Stimulated activated CD4-positive, alpha-beta T cell treated with anti-CD3 and anti-CD28 coated beads, Interleukin-4, amount 100 ng/mL, for 48 hours (primary cell): ENCODE measurements around the gene SRP19.
A peak's percentile ranks its signal among the peaks of the same experiment; 100 is the strongest.
"Not testable (repeated sequence)": the region's sequence is repeated elsewhere in the genome, so short reads cannot be mapped to it uniquely, and the experiment has no call there.

ENCODE experiments used
- DNase-seq, 2 donors: peaks; one replicate each; pipeline ENCODE4 v3.0.0-alpha.2; 2020; ENCODE audit warnings: low read depth in 2 of 2

SRP19 gene

DNA sequence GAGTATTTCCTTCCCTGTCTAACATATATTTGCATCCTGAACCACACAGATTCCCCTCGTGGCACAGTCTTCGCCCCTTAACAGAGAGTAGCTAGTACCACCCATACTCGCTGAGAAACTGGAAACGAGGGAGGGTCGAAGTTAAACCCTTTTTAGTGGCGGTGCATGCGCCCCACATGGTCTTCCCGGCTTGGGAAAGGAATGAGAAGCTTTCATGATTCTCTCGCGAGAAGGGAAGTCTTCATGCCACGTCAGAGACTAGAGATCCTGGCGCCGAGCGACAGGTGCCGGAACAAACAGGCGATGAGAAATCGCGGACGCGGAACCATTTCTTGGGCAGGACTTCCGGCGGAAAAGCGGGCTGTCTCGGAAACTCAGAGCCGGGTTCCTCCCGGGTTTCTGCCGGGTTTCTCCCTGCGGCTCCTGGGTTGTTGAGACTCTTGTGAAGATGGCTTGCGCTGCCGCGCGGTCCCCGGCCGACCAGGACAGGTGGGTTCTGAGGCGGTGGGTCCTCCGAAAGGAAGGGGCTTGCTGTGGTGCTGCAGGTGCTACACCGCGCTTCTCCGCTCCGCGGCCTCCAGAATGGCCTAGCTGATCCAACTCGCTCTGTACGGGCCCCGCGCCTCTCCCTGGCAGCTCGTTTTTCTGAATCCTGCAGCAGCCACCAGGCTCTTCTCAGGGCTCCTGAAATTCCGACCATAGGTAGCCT is at the start of gene SRP19:
SRP19 (plus strand) TSS at position 359 of the 709 bp plus-strand sequence; CDS start at position 449, 90 bp downstream.
- peak; percentile 82 to 87 for DNase-seq

DNA sequence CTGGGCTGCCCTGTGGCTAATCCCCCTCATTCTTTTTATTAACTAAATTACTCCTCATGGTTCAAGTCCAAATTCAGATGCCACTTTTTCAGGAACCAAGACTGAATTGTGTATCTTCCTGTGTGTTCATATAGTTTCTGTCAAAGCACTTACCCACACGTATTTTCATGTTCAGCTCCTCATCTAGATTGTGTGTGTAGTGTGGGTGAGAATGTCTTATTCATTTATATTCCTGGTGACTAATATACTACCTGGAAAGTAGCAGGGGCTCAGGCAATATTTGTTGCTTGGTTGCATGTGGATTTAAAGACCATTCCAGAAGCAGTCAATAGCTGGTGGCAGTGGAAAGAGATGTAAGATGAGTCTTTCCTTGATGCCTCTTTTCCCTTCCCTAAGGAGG is 48.5 kb upstream of the SRP19 start:
- DNase-seq, result no peak

DNA sequence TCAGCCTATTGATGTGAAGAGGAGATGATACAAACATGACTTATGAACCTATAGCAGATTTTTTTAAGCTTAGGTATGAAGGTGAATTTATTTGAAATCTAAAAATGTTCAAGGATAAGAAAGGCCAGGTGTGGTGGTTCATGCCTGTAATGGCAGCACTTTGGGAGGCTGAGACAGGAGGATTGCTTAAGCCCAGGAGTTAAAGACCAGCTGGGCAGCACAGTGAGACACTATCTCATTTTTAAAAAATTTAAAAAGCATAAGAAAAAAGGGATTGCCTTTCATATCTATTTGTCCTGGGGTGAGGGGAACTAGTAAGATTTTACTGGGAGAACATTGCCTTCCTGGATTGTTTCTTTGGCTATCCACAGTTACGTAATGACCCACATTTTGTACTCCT is 40.8 kb upstream of the SRP19 start:
- no peak for DNase-seq

- no peak for DNase-seq
Measured at GRCh38 chr5:112822456-112822855, 38.6 kb upstream of the SRP19 start.

- no peak for DNase-seq
Measured at GRCh38 chr5:112823181-112823580, 37.9 kb upstream of the SRP19 start.

DNA sequence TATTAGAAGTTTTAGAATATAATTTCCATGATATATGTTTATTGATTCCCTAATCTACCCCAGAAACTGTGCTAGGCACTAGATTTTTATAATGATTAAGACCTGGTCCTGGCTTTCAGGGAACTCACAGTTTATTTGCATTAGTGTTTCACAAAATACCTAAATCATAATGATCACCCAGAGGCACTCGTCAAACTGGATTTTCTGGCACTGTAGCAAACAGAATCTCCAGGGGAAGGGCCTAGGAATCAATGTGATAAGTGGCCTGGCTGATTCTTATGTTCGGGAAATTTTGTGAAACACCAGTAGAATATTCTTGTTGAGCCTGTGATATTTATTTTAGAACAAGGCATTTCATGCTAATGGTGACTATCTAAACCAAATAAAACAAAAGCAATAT is 37.4 kb upstream of the SRP19 start:
- no peak for DNase-seq

- no peak for DNase-seq
Measured at GRCh38 chr5:112824197-112824596, 36.9 kb upstream of the SRP19 start.

DNA sequence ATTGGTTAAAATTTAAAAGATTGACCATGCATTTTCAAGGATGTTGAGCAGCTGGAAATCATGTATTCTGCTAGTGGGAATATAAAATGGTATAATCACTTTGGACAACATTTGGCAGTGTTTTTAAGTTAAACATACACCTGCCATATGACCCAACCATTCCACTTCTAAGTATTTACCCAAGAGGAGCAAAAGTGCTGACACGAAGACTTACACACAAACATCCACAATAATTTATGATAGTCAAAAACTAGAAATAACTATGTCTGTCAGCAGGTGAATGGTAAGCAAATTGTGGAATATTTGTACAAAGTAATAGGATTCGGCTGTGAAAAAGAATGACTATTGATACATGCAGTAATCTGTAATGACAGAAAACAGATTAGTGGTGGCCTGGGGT is 30.7 kb upstream of the SRP19 start:
- DNase-seq, result no peak

- no peak for DNase-seq
Measured at GRCh38 chr5:112833971-112834370, 27.1 kb upstream of the SRP19 start.

DNA sequence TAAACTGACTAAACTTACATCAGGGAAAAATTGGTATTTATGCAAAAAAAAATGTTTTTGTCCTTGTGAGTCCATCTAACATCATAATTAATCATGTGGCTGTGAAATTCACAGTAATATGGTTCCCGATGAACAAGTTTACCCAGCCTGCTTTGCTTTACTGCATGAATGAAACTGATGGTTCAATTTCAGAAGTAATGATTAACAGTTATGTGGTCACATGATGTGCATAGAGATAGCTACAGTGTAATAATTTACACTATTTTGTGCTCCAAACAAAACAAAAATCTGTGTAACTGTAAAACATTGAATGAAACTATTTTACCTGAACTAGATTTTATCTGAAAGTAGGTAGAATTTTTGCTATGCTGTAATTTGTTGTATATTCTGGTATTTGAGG is 16.6 kb upstream of the SRP19 start:
- no peak for DNase-seq

DNA sequence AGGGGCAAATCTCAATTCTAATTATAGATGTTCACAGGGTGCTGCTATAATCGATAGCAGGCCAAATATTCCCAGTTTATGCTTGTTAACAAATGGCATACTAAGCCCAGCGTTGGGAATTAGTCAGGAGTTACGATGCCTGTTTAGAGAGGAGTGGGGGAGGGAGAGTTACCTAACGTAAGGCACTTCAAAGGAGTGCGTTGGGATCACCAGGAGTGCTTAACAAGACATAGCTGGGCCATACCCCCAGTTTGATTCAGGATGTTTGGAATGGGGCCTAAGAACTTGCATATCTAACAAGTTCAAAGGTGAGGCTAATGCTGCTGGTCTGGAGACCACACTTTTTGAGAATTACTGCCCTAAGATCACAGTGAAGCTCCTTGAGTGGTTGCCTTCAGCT is 14.5 kb upstream of the SRP19 start:
- no peak for DNase-seq

- no peak for DNase-seq
Measured at GRCh38 chr5:112847306-112847705, 13.8 kb upstream of the SRP19 start.

DNA sequence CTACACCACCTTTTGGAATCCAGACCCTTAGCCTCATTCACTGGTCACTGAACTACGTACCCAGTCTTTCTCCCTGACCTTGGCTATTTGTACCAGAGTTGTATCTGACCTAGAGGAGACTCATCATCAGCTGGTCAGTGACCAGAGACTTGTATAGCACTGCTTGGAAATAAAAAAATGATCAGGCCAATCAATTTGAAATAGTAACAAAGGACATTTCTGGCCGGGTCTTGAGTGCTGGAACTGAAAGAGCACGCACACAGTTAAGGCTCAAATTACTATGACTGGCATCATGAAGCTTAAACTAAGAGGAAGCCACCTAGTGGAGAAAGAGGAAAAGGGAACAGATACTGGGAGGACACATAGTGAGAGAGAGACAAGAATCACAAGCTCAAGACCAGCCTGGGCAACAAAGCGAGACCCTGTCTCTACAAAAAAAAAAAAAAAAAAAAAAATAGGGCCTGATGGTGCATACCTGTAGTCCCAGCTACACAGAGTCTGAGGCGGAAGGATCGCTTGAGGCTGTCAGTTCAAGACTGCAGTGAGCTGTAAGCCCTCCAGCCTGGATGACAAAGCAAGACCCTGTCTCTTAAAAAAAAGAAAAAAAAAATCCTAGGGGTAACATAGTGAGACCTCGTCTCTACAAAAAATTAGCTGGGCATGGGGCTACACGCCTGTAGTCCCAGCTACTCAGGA is 12.8 kb upstream of the SRP19 start:
- DNase-seq, result no peak

- no peak for DNase-seq
Measured at GRCh38 chr5:112849912-112850311, 11.2 kb upstream of the SRP19 start.

- DNase-seq, result no peak
Measured at GRCh38 chr5:112854651-112855050, 6.4 kb upstream of the SRP19 start.

DNA sequence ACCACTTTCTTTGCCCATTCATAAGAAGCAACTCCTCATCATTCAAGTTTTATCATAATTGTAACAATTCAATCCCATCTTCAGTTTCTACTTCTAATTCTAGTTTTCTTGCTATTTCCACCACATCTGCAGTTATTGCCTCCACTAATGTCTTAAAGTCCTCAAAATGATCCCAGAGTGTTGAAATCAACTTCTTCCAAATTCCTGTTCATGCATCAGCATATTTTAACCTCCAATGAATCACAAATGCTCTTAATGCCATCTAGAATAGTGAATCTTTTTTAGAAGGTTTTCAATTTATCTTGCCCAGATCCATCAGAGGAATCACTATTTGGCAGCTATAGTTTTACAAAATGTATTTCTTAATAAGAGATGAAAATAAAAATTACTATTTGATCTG is 3.2 kb upstream of the SRP19 start:
- no peak for DNase-seq

DNA sequence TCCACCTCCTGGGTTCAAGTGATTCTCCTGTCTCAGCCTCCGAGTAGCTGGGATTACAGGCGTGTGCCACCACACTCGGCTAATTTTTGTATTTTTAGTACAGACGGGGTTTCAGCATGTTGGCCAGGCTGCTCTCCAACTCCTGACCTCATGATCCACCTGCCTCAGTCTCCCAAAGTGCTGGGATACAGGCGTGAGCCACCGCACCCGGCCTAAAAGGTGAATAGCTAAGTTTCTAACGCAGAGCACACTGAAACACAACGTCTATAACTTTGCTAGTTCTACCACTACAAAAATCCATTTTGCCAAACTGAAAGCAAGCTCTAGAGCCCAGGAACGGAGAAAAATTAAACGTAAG is 537 bp upstream of the SRP19 start:
- not testable (repeated sequence) for DNase-seq

GRCh38 chr5:112861638-112861985 is 525 bp downstream of the SRP19 start:
- no peak for DNase-seq

- DNase-seq, result no peak
Measured at GRCh38 chr5:112862085-112862484, 998 bp downstream of the SRP19 start.

DNA sequence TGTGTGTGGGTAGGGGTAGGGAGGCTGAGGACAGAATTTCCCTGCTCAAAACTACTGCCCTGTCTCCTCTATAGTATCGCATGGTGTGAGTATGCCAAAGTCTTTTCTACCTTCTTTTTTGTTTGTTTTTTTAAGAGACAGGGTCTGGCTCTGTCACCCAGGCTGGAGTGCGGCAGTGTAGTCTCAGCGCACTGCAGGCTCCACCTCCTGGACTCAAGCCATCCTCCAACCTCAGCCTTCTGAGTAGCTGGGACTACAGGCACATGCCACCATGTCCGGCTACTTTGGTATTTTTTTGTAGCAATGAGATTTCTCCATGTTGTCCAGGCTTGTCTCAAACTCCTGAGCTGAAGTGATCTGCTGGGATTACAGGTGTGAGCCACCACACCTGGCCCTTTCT is 2.5 kb downstream of the SRP19 start:
- no peak for DNase-seq

GRCh38 chr5:112865128-112865527 is 4.0 kb downstream of the SRP19 start:
- DNase-seq, result no peak

DNA sequence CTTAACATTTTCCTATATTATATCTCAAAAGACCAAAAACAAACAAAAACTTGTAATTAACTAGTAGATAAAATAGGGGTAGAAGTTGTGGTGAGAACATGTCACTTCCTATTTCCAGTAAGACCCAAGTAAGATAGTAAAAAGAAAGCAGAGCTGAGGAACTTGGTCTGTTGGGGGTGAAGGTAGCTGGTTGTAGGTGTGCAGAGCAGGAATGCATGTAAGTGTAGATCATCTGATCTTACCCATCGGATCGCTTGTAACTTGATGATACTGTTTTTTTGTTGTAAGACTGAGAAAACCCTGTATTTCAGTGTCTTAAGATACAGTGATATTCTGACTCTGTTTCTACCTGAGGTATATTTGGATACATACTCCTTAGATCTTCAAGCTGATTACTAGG is 5.7 kb downstream of the SRP19 start:
- no peak for DNase-seq

- no peak for DNase-seq
Measured at GRCh38 chr5:112867411-112867810, 6.3 kb downstream of the SRP19 start.

- DNase-seq, result no peak
Measured at GRCh38 chr5:112869948-112870347, 8.9 kb downstream of the SRP19 start.
